SK-N-SH treated with all-trans-retinoic acid at 6 μM for 48 hours (cell line): ENCODE measurements around the gene TLE1.

Experiments used
- ATAC-seq: fragments of 200-7000 bp; cut with Tn5 transposase; 3 replicates; pipeline ENCODE4 v1.9.1; 2020; ENCODE audit warnings: mild to moderate bottlenecking, moderate library complexity
- ARNTL ChIP-seq: fragments of 450-650 bp; formaldehyde crosslinking; IDR thresholded peaks from 2 replicates; pipeline ENCODE4 v1.5.0; 2020; ENCODE audit warnings: low read depth, mild to moderate bottlenecking, moderate library complexity, borderline replicate concordance
- BACH2 ChIP-seq: fragments of 250-450 bp; sonication (Bioruptor Pico); IDR thresholded peaks from 2 replicates; pipeline ENCODE4 v1.9.0; 2021; ENCODE audit warnings: mild to moderate bottlenecking, borderline replicate concordance
- CSDC2 ChIP-seq: fragments of 250-450 bp; sonication (Bioruptor Pico); IDR thresholded peaks from 2 replicates; pipeline ENCODE4 v1.5.0; 2020; ENCODE audit warnings: mild to moderate bottlenecking, moderate library complexity
- ESRRG ChIP-seq: fragments of 250-450 bp; sonication (Bioruptor Pico); IDR thresholded peaks from 2 replicates; pipeline ENCODE4 v1.6.1; 2021; ENCODE audit warnings: mild to moderate bottlenecking
- GLIS3 ChIP-seq: fragments of 250-450 bp; sonication (Bioruptor Pico); IDR thresholded peaks from 2 replicates; pipeline ENCODE4 v1.5.0; 2020; ENCODE audit warnings: mild to moderate bottlenecking, moderate library complexity
- ISL1 ChIP-seq: fragments of 250-450 bp; sonication (Bioruptor Pico); IDR thresholded peaks from 2 replicates; pipeline ENCODE4 v2.1.2; 2022; ENCODE audit warnings: mild to moderate bottlenecking, moderate library complexity
- OSR1 ChIP-seq: fragments of 250-450 bp; sonication (Bioruptor Pico); IDR thresholded peaks from 2 replicates; pipeline ENCODE4 v1.8.0; 2022; ENCODE audit warnings: moderate library complexity, mild to moderate bottlenecking, inconsistent platforms
- PATZ1 ChIP-seq: fragments of 250-450 bp; sonication (Bioruptor Pico); IDR thresholded peaks from 2 replicates; pipeline ENCODE4 v1.8.0; 2020; ENCODE audit warnings: mild to moderate bottlenecking, moderate library complexity, borderline replicate concordance
- PPARA ChIP-seq: fragments of 250-450 bp; sonication (Bioruptor Pico); IDR thresholded peaks from 2 replicates; pipeline ENCODE4 v1.5.0; 2020; ENCODE audit warnings: mild to moderate bottlenecking, borderline replicate concordance
- RARB ChIP-seq: fragments of 250-450 bp; sonication (Bioruptor Pico); IDR thresholded peaks from 2 replicates; pipeline ENCODE4 v1.8.0; 2021; ENCODE audit warnings: mild to moderate bottlenecking, moderate library complexity
- TCF4 ChIP-seq: fragments of 250-450 bp; sonication (Bioruptor Pico); IDR thresholded peaks from 2 replicates; pipeline ENCODE4 v1.8.0; 2021; ENCODE audit warnings: mild to moderate bottlenecking, moderate library complexity, borderline replicate concordance
- TOX ChIP-seq: fragments of 250-450 bp; sonication (Bioruptor Pico); IDR thresholded peaks from 2 replicates; pipeline ENCODE4 v1.8.0; 2021; ENCODE audit warnings: mild to moderate bottlenecking, moderate library complexity, borderline replicate concordance
- TSHZ2 ChIP-seq: fragments of 250-450 bp; sonication (Bioruptor Pico); IDR thresholded peaks from 2 replicates; pipeline ENCODE4 v1.5.0; 2020; ENCODE audit warnings: mild to moderate bottlenecking, moderate library complexity
- ZC3H10 ChIP-seq: fragments of 250-450 bp; sonication (Bioruptor Pico); IDR thresholded peaks from 2 replicates; pipeline ENCODE4 v1.5.1; 2021; ENCODE audit warnings: mild to moderate bottlenecking, moderate library complexity
- ZFP3 ChIP-seq: fragments of 250-450 bp; sonication (Bioruptor Pico); IDR thresholded peaks from 2 replicates; pipeline ENCODE4 v1.5.0; 2020; ENCODE audit warnings: mild to moderate bottlenecking, moderate library complexity
- ZFP30 ChIP-seq: fragments of 450-650 bp; formaldehyde crosslinking; IDR thresholded peaks from 2 replicates; pipeline ENCODE4 v1.5.0; 2022; ENCODE audit warnings: mild to moderate bottlenecking, moderate library complexity
- ZNF565 ChIP-seq: fragments of 450-650 bp; formaldehyde crosslinking; conservative IDR thresholded peaks from 2 replicates; pipeline ENCODE4 v1.5.0; 2020; ENCODE audit warnings: low read depth, mild to moderate bottlenecking, moderate library complexity
- ZNF70 ChIP-seq: fragments of 450-650 bp; formaldehyde crosslinking; IDR thresholded peaks from 2 replicates; pipeline ENCODE4 v1.5.0; 2020; ENCODE audit warnings: mild to moderate bottlenecking, moderate library complexity
- ZNF8 ChIP-seq: fragments of 450-650 bp; formaldehyde crosslinking; IDR thresholded peaks from 2 replicates; pipeline ENCODE4 v1.5.0; 2020; ENCODE audit warnings: mild to moderate bottlenecking, moderate library complexity
- TF ChIP-seq, protein P1 (sequence below): fragments of 250-450 bp; sonication (Bioruptor Pico); IDR thresholded peaks from 2 replicates; pipeline ENCODE4 v1.5.1; 2021; ENCODE audit warnings: mild to moderate bottlenecking, moderate library complexity
- TF ChIP-seq, protein P2 (sequence below): fragments of 250-450 bp; sonication (Bioruptor Pico); IDR thresholded peaks from 2 replicates; pipeline ENCODE4 v1.8.0; 2021; ENCODE audit warnings: low read depth, mild to moderate bottlenecking, moderate library complexity, borderline replicate concordance
- TF ChIP-seq, protein P3 (sequence below): fragments of 250-450 bp; sonication (Bioruptor Pico); IDR thresholded peaks from 2 replicates; pipeline ENCODE4 v1.5.1; 2020; ENCODE audit warnings: low read depth, mild to moderate bottlenecking, moderate library complexity

The TLE1 gene

GRCh38 chr9:81609782-81610739 lies 79.3 kb downstream of the TLE1 start:
- peak; percentile 66 for ATAC-seq
- TF ChIP-seq, protein P1, sequence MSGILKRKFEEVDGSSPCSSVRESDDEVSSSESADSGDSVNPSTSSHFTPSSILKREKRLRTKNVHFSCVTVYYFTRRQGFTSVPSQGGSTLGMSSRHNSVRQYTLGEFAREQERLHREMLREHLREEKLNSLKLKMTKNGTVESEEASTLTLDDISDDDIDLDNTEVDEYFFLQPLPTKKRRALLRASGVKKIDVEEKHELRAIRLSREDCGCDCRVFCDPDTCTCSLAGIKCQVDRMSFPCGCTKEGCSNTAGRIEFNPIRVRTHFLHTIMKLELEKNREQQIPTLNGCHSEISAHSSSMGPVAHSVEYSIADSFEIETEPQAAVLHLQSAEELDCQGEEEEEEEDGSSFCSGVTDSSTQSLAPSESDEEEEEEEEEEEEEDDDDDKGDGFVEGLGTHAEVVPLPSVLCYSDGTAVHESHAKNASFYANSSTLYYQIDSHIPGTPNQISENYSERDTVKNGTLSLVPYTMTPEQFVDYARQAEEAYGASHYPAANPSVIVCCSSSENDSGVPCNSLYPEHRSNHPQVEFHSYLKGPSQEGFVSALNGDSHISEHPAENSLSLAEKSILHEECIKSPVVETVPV (CRISPR knock-in tag), result no peak
- TF ChIP-seq ARNTL (CRISPR knock-in tag), result no peak
- no peak for TF ChIP-seq TCF4 (CRISPR knock-in tag)
- no peak for TF ChIP-seq ESRRG (CRISPR knock-in tag)
- no peak for TF ChIP-seq CSDC2
- TF ChIP-seq PATZ1 (CRISPR knock-in tag), result no peak
- no peak for TF ChIP-seq GLIS3
- TF ChIP-seq TSHZ2 (CRISPR knock-in tag), result no peak
- TF ChIP-seq, protein P2, sequence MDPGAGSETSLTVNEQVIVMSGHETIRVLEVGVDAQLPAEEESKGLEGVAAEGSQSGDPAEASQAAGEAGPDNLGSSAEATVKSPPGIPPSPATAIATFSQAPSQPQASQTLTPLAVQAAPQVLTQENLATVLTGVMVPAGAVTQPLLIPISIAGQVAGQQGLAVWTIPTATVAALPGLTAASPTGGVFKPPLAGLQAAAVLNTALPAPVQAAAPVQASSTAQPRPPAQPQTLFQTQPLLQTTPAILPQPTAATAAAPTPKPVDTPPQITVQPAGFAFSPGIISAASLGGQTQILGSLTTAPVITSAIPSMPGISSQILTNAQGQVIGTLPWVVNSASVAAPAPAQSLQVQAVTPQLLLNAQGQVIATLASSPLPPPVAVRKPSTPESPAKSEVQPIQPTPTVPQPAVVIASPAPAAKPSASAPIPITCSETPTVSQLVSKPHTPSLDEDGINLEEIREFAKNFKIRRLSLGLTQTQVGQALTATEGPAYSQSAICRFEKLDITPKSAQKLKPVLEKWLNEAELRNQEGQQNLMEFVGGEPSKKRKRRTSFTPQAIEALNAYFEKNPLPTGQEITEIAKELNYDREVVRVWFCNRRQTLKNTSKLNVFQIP (CRISPR knock-in tag), result no peak
- no peak for TF ChIP-seq BACH2 (CRISPR knock-in tag)
- TF ChIP-seq, protein P3, sequence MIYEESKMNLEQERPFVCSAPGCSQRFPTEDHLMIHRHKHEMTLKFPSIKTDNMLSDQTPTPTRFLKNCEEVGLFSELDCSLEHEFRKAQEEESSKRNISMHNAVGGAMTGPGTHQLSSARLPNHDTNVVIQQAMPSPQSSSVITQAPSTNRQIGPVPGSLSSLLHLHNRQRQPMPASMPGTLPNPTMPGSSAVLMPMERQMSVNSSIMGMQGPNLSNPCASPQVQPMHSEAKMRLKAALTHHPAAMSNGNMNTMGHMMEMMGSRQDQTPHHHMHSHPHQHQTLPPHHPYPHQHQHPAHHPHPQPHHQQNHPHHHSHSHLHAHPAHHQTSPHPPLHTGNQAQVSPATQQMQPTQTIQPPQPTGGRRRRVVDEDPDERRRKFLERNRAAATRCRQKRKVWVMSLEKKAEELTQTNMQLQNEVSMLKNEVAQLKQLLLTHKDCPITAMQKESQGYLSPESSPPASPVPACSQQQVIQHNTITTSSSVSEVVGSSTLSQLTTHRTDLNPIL (CRISPR knock-in tag), result no peak
- no peak for TF ChIP-seq ZFP30
- TF ChIP-seq ZNF565 (CRISPR knock-in tag), result no peak
- TF ChIP-seq ZFP3 (CRISPR knock-in tag), result no peak

DNA sequence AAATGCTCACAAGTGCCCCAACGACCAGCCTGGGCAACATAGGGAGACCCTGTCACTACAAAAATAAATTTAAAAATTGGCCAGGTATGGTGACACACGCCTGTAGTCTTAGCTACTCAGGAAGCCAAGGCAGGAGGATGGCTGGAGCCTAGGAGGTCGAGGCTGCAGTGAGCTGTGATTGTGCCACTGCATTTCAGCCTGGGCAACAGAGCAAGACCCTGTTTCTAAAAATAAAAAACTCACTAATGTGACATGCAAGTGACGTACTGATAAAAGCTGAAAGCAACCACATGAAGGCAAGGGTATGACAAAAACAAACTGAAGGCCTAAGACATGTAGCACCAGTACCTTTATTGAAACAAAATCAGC lies 81.1 kb downstream of the TLE1 start:
- ATAC-seq, result no peak
- no peak for TF ChIP-seq TOX (CRISPR knock-in tag)
- no peak for TF ChIP-seq ZNF565 (CRISPR knock-in tag)
- TF ChIP-seq ARNTL (CRISPR knock-in tag), result no peak
- no peak for TF ChIP-seq ZNF70 (CRISPR knock-in tag)
- no peak for TF ChIP-seq GLIS3
- TF ChIP-seq, protein P3 (CRISPR knock-in tag), result no peak
- no peak for TF ChIP-seq ISL1 (CRISPR knock-in tag)
- TF ChIP-seq PPARA (CRISPR knock-in tag), result no peak
- TF ChIP-seq, protein P1 (CRISPR knock-in tag), result no peak
- no peak for TF ChIP-seq TCF4 (CRISPR knock-in tag)
- no peak for TF ChIP-seq OSR1 (CRISPR knock-in tag)
- TF ChIP-seq PATZ1 (CRISPR knock-in tag), result no peak
- no peak for TF ChIP-seq ESRRG (CRISPR knock-in tag)
- TF ChIP-seq ZNF8 (CRISPR knock-in tag), result no peak
- TF ChIP-seq RARB (CRISPR knock-in tag), result no peak
- no peak for TF ChIP-seq ZC3H10 (CRISPR knock-in tag)
- no peak for TF ChIP-seq ZFP30
- TF ChIP-seq BACH2 (CRISPR knock-in tag), result no peak
